DMS 273 treated with DMSO at 0.1 percent for 48 hours (cell line): ENCODE measurements around the gene HTRA3.
"Not testable (repeated sequence)": the region's sequence is repeated elsewhere in the genome, so short reads cannot be mapped to it uniquely, and the experiment has no call there.

Source experiments
- DNase-seq: peaks from one replicate; lab custom pipeline; 2025; lab: John Stamatoyannopoulos, UW

HTRA3 gene

GRCh38 chr4:8343262-8343966 lies 73.9 kb downstream of the HTRA3 start:
- no peak for DNase-seq

DNA sequence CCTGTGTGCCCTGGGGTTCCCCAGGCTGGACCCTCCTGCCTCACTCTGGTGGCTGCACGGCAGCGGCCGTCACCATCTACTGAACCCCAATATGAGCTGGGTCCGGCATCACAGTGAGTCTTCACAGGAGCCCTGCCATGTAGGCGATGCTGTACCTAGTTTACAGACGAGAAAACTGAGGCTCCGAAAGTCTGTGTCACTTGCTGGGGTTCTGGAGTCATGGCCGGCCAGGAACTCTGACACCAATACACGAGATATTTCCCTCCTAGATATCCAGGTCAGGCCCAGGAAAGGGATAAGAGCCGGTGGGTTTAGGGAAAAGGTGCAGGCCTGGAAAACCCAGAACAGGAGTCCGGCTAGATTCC lies 74.4 kb downstream of the HTRA3 start:
- DNase-seq, result no peak

DNA sequence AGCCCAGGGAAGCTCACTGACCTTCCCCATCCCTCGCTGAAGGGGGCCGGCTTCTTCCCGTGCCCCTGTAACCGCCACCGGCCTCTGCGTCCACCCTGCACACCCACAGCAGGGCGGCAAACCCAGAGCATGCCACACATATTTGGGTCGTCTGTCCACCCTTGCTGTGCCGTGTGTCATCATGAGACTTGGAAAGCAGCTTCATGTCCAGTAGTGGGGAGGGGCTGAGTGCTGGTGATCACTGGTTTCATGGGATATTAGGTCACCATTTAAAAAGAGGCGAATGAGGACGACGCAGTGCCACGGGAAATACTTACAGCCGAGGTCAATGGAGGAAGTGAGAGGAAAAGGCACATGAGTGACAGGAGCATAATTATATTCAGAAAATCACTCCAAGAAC lies 74.8 kb downstream of the HTRA3 start:
- no peak for DNase-seq

DNA sequence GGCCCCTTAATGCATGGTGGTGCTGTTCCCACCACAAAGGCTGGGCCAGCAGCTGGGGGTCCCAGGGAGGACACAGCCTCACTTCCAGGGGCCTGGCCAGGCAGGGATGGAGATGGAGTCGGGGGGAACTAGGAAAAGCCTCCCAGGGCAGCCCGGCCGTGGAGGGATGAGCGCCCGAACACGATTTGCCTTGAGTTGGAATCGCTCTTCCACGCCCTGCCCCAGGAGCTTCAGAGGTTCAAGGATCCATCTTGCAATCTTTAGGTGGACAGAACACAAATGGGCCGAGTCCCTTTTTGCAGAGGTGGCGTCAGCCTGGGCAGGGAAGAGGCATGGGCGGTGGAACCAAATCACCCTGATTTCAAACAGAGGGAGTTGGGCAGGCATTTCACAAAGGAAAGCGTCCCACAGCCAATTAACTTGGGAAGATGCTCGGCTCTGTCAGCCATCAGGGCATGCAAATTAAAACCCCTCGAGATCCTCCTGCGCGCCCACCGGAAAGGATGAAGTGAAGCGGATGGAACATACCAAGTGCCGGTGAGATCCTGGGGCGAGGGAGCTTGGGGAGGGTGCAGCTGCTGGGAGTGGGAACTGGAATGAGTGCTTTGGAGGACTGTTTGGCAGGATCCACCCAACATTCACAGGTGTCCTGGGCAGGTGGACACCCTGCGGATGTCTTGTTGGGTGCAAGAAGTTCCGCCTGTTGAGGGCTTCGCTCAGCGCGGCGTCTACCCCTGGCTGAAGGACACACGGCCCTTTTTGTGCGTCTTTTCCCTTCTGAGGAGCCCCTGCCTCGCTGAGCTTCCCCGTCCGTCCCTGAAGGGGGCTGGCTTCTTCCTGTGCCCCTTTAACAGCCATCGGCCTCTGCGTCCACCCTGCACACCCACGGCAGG lies 75.7 kb downstream of the HTRA3 start:
- no peak for DNase-seq

GRCh38 chr4:8345946-8346814 lies 76.6 kb downstream of the HTRA3 start:
- no peak for DNase-seq

GRCh38 chr4:8346838-8347605 lies 77.5 kb downstream of the HTRA3 start:
- DNase-seq, result no peak

DNA sequence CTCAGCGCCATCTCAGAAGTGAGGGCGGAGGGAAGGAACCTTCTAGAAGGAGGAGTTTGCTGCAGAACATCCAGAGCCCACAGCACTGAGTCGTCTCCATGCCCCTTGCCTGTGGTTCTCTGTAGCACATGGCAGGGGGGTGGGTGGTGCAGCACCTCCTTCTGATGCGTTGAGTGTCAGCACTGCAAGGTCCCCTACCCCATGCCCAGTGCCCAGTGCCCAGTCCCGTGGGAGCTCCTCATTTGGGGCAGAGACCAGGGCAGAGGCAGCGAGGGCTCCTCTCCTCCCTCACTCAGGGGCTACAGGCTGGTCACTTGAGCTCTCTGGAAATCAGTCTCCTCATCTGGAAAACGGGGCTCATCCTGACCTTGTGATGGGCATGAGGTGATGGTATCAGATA lies 78.1 kb downstream of the HTRA3 start:
- no peak for DNase-seq

DNA sequence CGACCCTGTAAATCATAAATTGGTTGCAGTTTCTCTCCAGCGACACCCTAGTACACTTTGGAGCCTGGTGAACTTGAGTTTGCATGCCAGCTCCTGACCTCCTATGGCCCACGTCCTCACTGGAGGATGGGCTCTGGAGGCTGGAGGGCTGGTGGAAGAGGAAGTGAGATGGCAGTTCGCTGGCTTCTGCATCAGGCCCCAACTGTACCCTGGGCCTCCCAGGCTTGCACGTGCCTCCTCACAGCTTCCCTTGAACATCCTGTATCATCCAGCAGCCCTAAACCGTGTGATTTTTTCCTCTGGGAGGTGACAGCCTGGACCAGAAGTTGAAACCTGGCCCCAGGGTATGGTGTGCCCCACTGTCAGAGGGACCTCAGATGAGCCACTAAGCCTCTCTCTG lies 78.5 kb downstream of the HTRA3 start:
- no peak for DNase-seq

GRCh38 chr4:8349236-8349635 lies 79.7 kb downstream of the HTRA3 start:
- not testable (repeated sequence) for DNase-seq

DNA sequence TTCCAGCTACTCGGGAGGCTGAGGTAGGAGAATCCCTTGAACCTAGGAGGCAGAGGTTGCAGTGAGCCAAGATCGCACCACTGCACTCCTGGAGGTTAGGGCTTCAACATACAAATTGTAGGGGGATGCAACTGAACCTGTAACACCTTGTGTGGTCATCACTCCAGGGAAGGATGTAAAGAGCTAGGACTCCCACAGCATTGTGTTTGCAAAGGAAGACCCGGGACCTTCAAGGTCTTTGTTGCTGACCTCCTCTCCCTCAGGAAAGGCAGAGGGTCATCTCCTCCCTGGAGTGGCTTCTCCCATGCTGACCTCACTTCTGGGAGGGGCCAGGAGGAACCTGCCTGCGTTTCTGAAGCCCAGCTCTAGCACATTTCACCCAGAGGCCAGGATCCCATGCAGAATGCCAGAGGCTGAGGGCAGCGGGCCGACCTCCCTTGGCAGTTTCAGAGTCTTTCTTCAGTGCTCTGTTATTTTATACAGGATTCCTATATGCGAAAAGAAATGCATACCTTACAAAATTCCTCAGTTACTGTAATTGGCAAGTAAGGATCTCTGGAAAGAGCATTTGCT lies 80.2 kb downstream of the HTRA3 start:
- no peak for DNase-seq

GRCh38 chr4:8350352-8350751 lies 80.8 kb downstream of the HTRA3 start:
- no peak for DNase-seq

DNA sequence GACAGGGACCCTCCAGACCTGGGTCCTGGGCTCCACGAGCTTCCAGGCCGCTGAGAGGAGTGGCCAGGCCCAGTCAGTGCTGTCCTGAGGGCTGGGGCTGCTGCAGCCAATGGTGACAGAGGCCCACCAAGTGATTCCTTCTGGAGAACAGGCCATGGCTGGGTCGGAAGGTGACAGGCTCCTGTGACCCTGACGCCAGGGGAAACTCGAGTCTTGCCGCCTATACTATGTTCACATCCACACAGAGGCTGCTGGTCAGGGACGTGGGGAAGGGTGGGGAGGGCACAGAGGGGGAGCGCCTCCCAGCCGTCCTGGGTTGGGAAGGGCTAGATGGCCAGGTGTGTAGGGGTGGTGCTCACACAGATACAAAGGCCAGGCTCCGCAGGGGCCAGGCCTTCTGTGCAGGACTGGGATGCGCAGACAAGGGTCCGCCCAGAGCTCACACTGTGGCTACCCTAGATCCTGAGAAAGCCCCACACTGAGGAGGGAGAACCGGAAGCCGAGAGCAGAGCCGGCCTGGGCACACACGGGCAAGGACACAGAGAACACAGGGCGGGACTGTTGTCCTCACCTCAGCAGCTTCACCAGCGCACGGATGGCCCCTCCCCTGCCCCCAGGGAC lies 81.4 kb downstream of the HTRA3 start:
- DNase-seq, result no peak

DNA sequence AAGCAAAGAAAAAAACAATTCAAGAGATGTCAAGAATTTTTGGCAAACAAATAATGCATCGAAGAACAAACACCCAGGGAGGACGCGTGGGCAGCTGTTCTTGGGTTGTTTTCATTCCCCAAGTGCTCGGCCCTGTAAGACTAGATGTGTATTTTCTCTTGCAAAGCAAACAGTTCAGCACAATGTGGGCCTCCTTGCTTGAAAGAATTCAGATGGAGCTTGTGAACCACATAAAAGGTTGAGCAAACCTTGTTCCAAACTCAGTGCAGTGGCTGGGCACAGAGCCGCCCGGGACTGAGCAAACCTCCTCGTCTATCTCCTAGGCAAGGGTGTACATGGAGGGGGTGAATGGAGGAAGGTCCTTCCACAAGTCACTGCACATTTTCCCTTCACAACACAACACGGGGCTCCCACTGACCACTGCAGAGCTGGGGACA lies 82.4 kb downstream of the HTRA3 start:
- DNase-seq, result no peak

GRCh38 chr4:8352368-8353157 lies 83.0 kb downstream of the HTRA3 start:
- DNase-seq, result no peak

GRCh38 chr4:8353158-8353669 lies 83.7 kb downstream of the HTRA3 start:
- DNase-seq, result no peak

DNA sequence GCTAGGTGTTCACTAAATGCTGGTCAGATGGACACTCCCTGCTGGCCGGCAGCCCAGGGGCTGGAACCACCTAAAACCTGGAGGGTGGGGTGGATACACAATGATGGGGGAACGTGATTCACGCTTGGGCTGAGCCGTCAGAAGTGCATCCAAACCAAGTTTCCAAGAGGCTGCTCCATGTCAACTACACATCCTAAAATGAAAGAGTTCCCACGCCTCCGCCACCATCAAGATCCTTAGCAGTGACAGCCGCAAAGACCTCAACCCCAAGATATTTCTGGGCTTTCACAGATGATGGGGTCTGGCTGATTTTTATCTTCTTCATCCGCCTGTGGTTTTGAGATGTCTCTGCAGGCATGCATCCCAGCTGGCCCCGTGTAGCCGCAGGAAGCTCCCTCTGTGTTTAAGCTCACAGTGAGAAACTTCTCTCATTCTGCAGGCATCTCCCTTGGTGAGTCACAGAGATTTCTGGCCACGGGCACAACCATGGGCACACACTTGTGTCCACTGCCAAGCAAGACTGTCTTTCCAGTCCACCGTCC lies 84.4 kb downstream of the HTRA3 start:
- DNase-seq, result no peak

GRCh38 chr4:8355306-8355705 lies 85.8 kb downstream of the HTRA3 start:
- DNase-seq, result no peak

DNA sequence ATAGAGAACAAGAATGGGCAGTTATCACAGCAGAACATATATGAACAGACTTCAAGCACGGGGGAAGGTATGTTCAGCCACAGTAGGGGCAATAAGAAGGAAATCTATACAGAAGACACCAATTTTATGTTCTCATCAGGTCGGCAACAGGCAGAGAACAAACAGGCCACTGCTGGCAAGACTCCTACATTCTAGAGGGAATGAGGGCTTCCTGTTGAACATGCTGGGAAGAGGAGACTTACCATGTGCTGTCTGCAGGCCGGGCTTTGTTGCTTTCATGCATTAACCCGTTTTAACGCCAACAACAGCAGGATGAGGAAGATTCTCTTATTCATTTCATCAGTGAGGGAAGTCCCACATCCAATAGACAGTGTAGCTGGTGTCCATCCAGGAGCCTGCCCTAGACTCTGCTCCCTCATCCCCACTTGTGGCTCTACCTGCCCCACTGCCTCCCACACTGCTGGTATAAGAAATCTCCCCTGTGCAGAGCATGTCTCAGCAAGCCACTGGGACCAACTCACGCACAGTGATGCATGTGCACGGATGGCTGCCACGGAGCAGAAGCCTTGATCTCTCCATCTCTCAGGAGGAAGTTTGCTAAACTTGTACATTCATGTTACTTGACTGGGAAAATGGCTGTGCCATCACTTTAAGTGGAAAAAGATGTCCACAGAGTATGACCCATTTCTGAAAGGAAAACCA lies 86.5 kb downstream of the HTRA3 start:
- no peak for DNase-seq
